Uterus (tissue), 2 donors: ENCODE results near the gene DIAPH2.

ENCODE experiments used
- POLR2A ChIP-seq, 2 donors: fragments of 450-650 bp; IDR thresholded peaks; one replicate each; pipeline ENCODE4 v1.6.1; 2016; ENCODE audit warnings: antibody characterized with exemption in 2 of 2, mild to moderate bottlenecking in 1 of 2, moderate library complexity in 1 of 2
- TF ChIP-seq, protein P1 (sequence below), 4 experiments: fragments of 200-600 bp in 2 of 4; fragments of 450-650 bp in 2 of 4; sonication (generic) in 2 of 4; IDR thresholded peaks; one replicate each; pipeline ENCODE4 v1.5.1; 2016 to 2019; ENCODE audit warnings: antibody characterized with exemption in 4 of 4, mild to moderate bottlenecking in 2 of 4, moderate library complexity in 1 of 4

DNA sequence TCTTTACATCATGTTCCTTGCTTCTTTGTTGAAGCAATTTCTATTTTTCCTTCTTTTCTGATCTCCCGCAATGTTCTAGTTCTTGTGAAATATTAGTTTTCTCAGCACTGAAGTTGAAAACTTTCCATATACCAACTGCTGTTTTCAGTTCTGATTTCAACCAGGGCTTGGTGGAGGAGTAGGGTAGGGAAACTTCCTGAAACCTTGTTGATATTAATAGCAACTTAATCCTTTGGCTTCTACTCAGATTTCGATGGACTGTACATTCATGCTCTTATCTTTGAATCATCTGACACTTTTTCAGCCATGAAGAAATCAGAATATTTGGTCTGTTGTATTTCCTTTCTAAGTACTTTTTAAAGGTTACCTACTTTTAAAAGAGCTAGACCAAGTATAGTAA, 514.9 kb downstream of the DIAPH2 start:
- TF ChIP-seq, protein P1, sequence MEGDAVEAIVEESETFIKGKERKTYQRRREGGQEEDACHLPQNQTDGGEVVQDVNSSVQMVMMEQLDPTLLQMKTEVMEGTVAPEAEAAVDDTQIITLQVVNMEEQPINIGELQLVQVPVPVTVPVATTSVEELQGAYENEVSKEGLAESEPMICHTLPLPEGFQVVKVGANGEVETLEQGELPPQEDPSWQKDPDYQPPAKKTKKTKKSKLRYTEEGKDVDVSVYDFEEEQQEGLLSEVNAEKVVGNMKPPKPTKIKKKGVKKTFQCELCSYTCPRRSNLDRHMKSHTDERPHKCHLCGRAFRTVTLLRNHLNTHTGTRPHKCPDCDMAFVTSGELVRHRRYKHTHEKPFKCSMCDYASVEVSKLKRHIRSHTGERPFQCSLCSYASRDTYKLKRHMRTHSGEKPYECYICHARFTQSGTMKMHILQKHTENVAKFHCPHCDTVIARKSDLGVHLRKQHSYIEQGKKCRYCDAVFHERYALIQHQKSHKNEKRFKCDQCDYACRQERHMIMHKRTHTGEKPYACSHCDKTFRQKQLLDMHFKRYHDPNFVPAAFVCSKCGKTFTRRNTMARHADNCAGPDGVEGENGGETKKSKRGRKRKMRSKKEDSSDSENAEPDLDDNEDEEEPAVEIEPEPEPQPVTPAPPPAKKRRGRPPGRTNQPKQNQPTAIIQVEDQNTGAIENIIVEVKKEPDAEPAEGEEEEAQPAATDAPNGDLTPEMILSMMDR (IDR thresholded peaks at IDR 0.05): no peak
- TF ChIP-seq POLR2A (IDR thresholded peaks at IDR 0.05): no peak
